ENCODE measurements around the gene ATP5F1E.

DNA sequence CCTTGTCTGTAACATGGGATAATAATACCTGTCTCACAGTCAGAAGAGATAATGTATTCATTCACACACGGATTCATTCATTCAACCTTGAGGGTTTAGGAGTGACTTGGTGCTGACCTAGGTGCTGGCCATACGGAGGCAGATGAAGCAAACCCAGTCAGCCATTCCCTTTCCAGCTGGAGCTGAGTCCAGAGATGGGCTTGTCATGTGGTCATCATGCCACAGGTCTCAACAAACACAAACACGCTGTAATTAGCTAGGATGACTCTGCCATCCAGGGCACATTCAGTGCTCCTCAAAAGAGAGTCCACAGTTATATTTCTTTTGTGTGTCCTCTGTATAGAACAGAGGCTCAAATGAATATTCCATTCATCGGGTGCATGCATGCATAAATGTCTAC is 29.9 kb upstream of the ATP5F1E start:
- TF ChIP-seq, protein P1, sequence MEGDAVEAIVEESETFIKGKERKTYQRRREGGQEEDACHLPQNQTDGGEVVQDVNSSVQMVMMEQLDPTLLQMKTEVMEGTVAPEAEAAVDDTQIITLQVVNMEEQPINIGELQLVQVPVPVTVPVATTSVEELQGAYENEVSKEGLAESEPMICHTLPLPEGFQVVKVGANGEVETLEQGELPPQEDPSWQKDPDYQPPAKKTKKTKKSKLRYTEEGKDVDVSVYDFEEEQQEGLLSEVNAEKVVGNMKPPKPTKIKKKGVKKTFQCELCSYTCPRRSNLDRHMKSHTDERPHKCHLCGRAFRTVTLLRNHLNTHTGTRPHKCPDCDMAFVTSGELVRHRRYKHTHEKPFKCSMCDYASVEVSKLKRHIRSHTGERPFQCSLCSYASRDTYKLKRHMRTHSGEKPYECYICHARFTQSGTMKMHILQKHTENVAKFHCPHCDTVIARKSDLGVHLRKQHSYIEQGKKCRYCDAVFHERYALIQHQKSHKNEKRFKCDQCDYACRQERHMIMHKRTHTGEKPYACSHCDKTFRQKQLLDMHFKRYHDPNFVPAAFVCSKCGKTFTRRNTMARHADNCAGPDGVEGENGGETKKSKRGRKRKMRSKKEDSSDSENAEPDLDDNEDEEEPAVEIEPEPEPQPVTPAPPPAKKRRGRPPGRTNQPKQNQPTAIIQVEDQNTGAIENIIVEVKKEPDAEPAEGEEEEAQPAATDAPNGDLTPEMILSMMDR (IDR thresholded peaks at IDR 0.05), result no peak
- TF ChIP-seq POLR2A (IDR thresholded peaks at IDR 0.05), result no peak
- no peak for TF ChIP-seq EP300 (IDR thresholded peaks at IDR 0.05; ENCODE audit: low read depth)

Data from transverse colon (tissue), 3 donors.